OCI-LY3 (cell line): ENCODE results near the gene SNU13.
"Not testable (repeated sequence)": the region's sequence is repeated elsewhere in the genome, so short reads cannot be mapped to it uniquely, and the experiment has no call there.

Experiments used
- H2AFZ ChIP-seq: fragments of 200-600, 300-600 bp; shearing (Covaris generic); 2 replicates; pipeline ENCODE4 v1.6.0; 2014; ENCODE audit warnings: antibody characterized with exemption, low read depth, low read length
- H3K27ac ChIP-seq: fragments of 200-600, 300-600 bp; sonication (generic); 2 replicates; pipeline ENCODE4 v1.5.1; 2014; ENCODE audit warnings: mild to moderate bottlenecking, low read length, moderate library complexity, mixed read lengths
- H3K27me3 ChIP-seq: fragments of 200-600, 300-600 bp; sonication (generic); 2 replicates; pipeline ENCODE4 v1.6.1; 2014; ENCODE audit warnings: low read depth, low read length, mixed read lengths
- H3K36me3 ChIP-seq: fragments of 200-600, 300-600 bp; sonication (generic); replicated peaks from 2 replicates; pipeline ENCODE3; 2014; ENCODE audit warnings: low read depth, low read length, mixed read lengths
- H3K4me1 ChIP-seq: fragments of 300-600, 200-600 bp; sonication (generic); 2 replicates; pipeline ENCODE4 v1.6.1; 2014; ENCODE audit warnings: low read length, mixed read lengths
- H3K4me2 ChIP-seq: fragments of 200-600, 300-600 bp; sonication (generic); 2 replicates; pipeline ENCODE4 v1.6.1; 2014; ENCODE audit warnings: low read length, mixed read lengths
- H3K4me3 ChIP-seq: fragments of 300-600, 200-600 bp; sonication (generic); 2 replicates; pipeline ENCODE4 v1.5.1; 2014; ENCODE audit warnings: antibody characterized with exemption, mild to moderate bottlenecking, low read length, moderate library complexity
- H3K79me2 ChIP-seq: fragments of 300-600, 200-600 bp; shearing (Covaris generic); 2 replicates; pipeline ENCODE4 v1.6.1; 2014; ENCODE audit warnings: mild to moderate bottlenecking, low read length, mixed read lengths
- H3K9ac ChIP-seq: fragments of 300-600, 200-600 bp; shearing (Covaris generic); 2 replicates; pipeline ENCODE4 v1.6.0; 2014; ENCODE audit warnings: mild to moderate bottlenecking, low read length, moderate library complexity
- H3K9me3 ChIP-seq: fragments of 200-600, 300-600 bp; shearing (Covaris generic); 2 replicates; pipeline ENCODE4 v1.6.1; 2014; ENCODE audit warnings: low read length, mixed read lengths; ENCODE audit not compliant: insufficient read depth
- H4K20me1 ChIP-seq: fragments of 200-600, 300-600 bp; sonication (generic); 2 replicates; pipeline ENCODE4 v1.6.1; 2016; ENCODE audit warnings: low read length, mixed read lengths; ENCODE audit not compliant: insufficient read depth
- EZH2phosphoT487 ChIP-seq: fragments of 200-600 bp; shearing (Covaris generic); IDR thresholded peaks from 2 replicates; pipeline ENCODE4 v1.6.1; 2018; ENCODE audit warnings: antibody characterized with exemption, mixed run types, low read depth
- TF ChIP-seq, protein P1 (sequence below): fragments of 200-600, 300-600 bp; sonication (generic); IDR thresholded peaks from 2 replicates; pipeline ENCODE4 v1.5.1; 2014; ENCODE audit warnings: antibody characterized with exemption, low read length, low read depth

Gene SNU13

DNA sequence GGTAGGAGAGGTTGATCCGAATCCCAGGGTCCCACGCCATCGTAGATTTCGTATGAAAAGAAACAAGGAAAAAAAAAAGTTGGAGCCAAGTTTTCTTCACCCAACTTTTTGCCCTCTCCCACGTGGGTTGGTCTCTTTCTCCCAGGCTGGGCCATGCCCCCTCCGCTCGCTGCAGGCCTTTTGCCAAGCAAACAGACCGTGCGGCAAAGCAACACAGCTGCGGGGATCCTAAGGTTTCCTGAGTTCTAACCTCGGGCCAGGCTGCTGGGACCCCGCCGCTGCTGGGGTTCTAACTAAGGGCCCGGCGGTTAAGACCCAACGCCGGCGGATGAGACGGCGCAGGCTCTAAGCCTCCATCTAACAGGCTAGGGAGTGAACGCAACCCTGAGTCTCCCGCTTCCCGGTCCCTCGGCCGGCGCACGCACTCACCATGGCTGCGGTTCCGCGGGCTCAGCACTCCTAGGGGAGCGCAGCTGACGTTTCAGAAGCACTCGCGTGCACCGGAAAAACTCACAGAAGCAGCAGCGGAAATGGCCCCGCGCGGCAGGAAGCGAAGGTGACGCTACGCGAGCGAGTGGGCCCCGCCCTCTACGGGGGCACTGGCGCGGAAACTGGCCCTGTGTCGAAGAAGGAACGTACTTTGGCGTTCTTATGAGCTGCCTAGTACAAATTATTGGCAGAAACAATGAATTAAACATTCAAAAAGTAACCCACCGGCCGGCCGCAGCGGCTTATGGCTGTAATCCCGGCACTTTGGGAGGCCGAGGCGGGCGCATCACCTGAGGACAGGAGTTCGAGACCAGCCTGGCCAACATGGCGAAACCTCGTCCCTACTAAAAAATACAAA, at the start of gene SNU13:
Gene SNU13, minus strand, starts transcription at position 503 of the 847 bp plus-strand sequence. Its CDS starts 71 bp downstream, at position 432.
- peaks cover 55% of the 10 kb centered on the region for H3K79me2 ChIP-seq
- peaks cover 6% of the 10 kb centered on the region for H3K36me3 ChIP-seq
- peaks cover 12% of the 10 kb centered on the region for H4K20me1 ChIP-seq
- peak within 1 kb of the TSS; percentile 83 for H3K4me2 ChIP-seq
- no peaks in the 10 kb centered on the region for H3K9me3 ChIP-seq
- peaks cover 6% of the 10 kb centered on the region for H3K4me1 ChIP-seq
- no peaks in the 10 kb centered on the region for H3K27me3 ChIP-seq
- peak within 1 kb of the TSS; percentile 96 for H3K9ac ChIP-seq
- peak within 1 kb of the TSS; percentile 67; the same call in 1 of the 2 replicates for H2AFZ ChIP-seq
- peak within 1 kb of the TSS; percentile 83 for H3K4me3 ChIP-seq
- TF ChIP-seq, protein P1, sequence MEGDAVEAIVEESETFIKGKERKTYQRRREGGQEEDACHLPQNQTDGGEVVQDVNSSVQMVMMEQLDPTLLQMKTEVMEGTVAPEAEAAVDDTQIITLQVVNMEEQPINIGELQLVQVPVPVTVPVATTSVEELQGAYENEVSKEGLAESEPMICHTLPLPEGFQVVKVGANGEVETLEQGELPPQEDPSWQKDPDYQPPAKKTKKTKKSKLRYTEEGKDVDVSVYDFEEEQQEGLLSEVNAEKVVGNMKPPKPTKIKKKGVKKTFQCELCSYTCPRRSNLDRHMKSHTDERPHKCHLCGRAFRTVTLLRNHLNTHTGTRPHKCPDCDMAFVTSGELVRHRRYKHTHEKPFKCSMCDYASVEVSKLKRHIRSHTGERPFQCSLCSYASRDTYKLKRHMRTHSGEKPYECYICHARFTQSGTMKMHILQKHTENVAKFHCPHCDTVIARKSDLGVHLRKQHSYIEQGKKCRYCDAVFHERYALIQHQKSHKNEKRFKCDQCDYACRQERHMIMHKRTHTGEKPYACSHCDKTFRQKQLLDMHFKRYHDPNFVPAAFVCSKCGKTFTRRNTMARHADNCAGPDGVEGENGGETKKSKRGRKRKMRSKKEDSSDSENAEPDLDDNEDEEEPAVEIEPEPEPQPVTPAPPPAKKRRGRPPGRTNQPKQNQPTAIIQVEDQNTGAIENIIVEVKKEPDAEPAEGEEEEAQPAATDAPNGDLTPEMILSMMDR = no peak
- no peak for TF ChIP-seq EZH2phosphoT487
- peak within 1 kb of the TSS; percentile 81 for H3K27ac ChIP-seq

DNA sequence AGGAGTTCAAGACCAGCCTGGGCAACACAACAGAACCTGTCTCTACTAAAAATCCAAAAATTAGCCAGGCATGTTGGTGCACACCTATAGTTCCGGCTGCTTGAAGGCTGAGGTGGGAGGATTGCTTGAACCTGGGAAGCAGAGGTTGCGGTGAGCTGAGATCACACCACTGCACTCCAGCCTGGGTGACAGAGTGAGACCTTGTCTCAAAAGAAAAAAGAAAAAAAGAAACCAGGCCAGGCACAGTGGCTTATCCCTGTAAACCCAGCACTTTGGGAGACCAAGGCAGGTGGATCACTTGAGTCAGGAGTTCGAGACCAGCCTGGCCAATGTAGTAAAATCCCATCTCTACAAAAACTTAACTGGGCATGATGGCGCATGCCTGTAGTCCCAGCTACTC, 44.6 kb upstream of the SNU13 start:
- H3K9me3 ChIP-seq, H3K4me3 ChIP-seq, H3K36me3 ChIP-seq, H3K4me1 ChIP-seq, H3K79me2 ChIP-seq, H3K4me2 ChIP-seq, H3K27ac ChIP-seq, H3K9ac ChIP-seq, H2AFZ ChIP-seq, H4K20me1 ChIP-seq, H3K27me3 ChIP-seq: not testable (repeated sequence)

DNA sequence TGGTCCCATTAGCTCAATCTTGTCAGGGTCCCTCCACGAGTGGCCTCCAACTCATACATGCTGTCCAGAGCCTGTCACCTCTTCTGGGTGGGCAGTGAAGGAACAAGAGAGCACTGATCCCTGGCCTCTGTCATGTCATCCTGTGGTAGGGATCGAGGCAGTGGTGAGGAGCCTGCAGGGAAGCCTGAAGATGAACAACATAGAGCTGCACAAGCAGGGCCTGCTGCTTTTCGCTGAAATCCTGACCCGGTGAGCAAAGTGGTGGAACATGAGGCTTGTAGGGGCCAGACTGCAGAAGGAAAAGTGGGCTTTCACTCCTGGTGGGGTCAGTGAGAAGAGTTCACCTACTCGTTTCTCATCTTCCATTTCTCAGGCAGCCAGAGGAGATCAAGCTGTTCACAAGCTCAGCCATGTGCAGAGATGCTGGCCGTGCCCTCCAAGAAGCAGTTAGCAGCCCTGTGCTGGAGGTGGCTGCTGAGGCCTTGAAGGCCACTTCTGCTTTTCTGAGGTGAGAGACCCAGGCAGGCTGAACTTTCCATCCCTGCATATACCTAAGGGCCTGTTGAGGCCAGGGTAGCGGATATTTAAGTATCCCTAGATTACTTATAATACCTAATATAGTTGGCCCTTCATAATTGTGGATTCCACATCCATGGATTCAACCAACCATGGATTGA, 43.6 kb upstream of the SNU13 start:
- H3K4me2 ChIP-seq = no peak overlapping the region
- no peaks in the 10 kb centered on the region for H3K36me3 ChIP-seq
- H3K27ac ChIP-seq = no peak overlapping the region
- H3K9me3 ChIP-seq = no peaks in the 10 kb centered on the region
- no peaks in the 10 kb centered on the region for H4K20me1 ChIP-seq
- H3K79me2 ChIP-seq = no peaks in the 10 kb centered on the region
- no peak overlapping the region for H3K9ac ChIP-seq
- no peak overlapping the region for H3K4me3 ChIP-seq
- H3K4me1 ChIP-seq = no peaks in the 10 kb centered on the region
- TF ChIP-seq EZH2phosphoT487 = no peak
- TF ChIP-seq, protein P1 = no peak
- H2AFZ ChIP-seq = no peak overlapping the region
- H3K27me3 ChIP-seq = peaks cover 2% of the 10 kb centered on the region; the same call in 1 of the 2 replicates

DNA sequence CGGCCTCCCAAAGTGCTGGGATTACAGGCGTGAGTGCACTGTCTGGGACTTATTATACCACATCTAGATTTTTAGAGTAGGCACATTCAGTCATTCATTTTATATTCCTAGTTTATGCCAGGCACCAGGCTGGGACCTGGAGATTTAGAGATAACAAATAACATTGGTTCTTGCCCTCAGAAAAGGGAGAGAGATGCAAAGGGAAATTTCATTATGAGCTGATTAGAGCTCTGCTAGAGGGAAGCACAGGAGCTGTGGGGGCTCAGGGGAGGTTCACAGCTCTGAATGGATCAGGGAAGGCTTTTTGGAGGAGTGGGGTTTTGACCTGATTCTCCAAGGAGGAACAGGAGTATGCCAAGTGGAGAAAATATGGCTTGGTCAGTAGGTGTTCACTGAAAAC, 42.9 kb upstream of the SNU13 start:
- no peak overlapping the region for H3K27ac ChIP-seq
- H3K79me2 ChIP-seq = no peaks in the 10 kb centered on the region
- no peak overlapping the region for H3K4me3 ChIP-seq
- H3K9ac ChIP-seq = no peak overlapping the region
- H3K9me3 ChIP-seq = no peaks in the 10 kb centered on the region
- H3K27me3 ChIP-seq = no peaks in the 10 kb centered on the region; the same call in 1 of the 2 replicates
- no peaks in the 10 kb centered on the region for H3K36me3 ChIP-seq
- H3K4me1 ChIP-seq = no peaks in the 10 kb centered on the region
- H4K20me1 ChIP-seq = no peaks in the 10 kb centered on the region
- no peak for TF ChIP-seq EZH2phosphoT487
- TF ChIP-seq, protein P1 = no peak
- no peak overlapping the region for H3K4me2 ChIP-seq
- H2AFZ ChIP-seq = no peak overlapping the region
